Hepatocyte (in vitro differentiated cells): ENCODE results near the gene SLC25A6. TPM values are rescaled to one million over a fixed set of nuclear protein-coding genes. Genes with fewer than 3 reads are reported as not detected.
A peak's percentile ranks its signal among the peaks of the same experiment; 100 is the strongest.

Experiments
- DNase-seq: peaks from one replicate; pipeline ENCODE4 v3.0.0-alpha.2; 2016; ENCODE audit warnings: low spot score
- H2AFZ ChIP-seq: fragments of 200-600 bp; sonication (generic); 2 replicates; pipeline ENCODE4 v1.6.0; 2016; ENCODE audit warnings: antibody characterized with exemption, mild to moderate bottlenecking
- H3K27ac ChIP-seq: fragments of 200-600 bp; sonication (generic); 2 replicates; pipeline ENCODE4 v1.5.1; 2016; ENCODE audit warnings: mild to moderate bottlenecking
- H3K27me3 ChIP-seq: fragments of 200-600 bp; sonication (generic); 2 replicates; pipeline ENCODE4 v1.6.1; 2016
- H3K36me3 ChIP-seq: fragments of 200-600 bp; sonication (generic); replicated peaks from 2 replicates; pipeline ENCODE4 v1.5.1; 2016; ENCODE audit warnings: low read depth; ENCODE audit not compliant: insufficient read depth
- H3K4me1 ChIP-seq: fragments of 200-600 bp; sonication (generic); 2 replicates; pipeline ENCODE4 v1.5.1; 2016; ENCODE audit warnings: mild to moderate bottlenecking, moderate library complexity; ENCODE audit not compliant: insufficient read depth
- H3K4me2 ChIP-seq: fragments of 200-600 bp; sonication (generic); 2 replicates; pipeline ENCODE4 v1.6.0; 2016
- H3K4me3 ChIP-seq: fragments of 200-600 bp; sonication (generic); 2 replicates; pipeline ENCODE4 v1.5.1; 2016; ENCODE audit warnings: mild to moderate bottlenecking
- H3K79me2 ChIP-seq: fragments of 200-600 bp; sonication (generic); 2 replicates; pipeline ENCODE4 v1.6.0; 2017; ENCODE audit warnings: mild to moderate bottlenecking
- H3K9me2 ChIP-seq: fragments of 200-600 bp; sonication (generic); replicated peaks from 2 replicates; pipeline ENCODE4 v1.6.0; 2017; ENCODE audit warnings: mild to moderate bottlenecking; ENCODE audit not compliant: insufficient read depth
- H3K9me3 ChIP-seq: fragments of 200-600 bp; sonication (generic); 2 replicates; pipeline ENCODE4 v1.5.1; 2016; ENCODE audit warnings: low read depth, mild to moderate bottlenecking
- H4K20me1 ChIP-seq: fragments of 200-600 bp; sonication (generic); 2 replicates; pipeline ENCODE4 v1.6.0; 2016; ENCODE audit warnings: mild to moderate bottlenecking; ENCODE audit not compliant: insufficient read depth, poor library complexity, severe bottlenecking
- EZH2 ChIP-seq: fragments of 200-600 bp; sonication (generic); IDR thresholded peaks from 2 replicates; pipeline ENCODE4 v1.6.1; 2016; ENCODE audit warnings: antibody characterized with exemption, mild to moderate bottlenecking, borderline replicate concordance
- EZH2phosphoT487 ChIP-seq: fragments of 200-600 bp; sonication (generic); IDR thresholded peaks from one replicate; pipeline ENCODE4 v1.6.1; 2018; ENCODE audit warnings: antibody characterized with exemption, mild to moderate bottlenecking, low read depth, moderate library complexity; ENCODE audit not compliant: unreplicated experiment, severe bottlenecking
- WGBS: methylation state at CpG from one replicate; pipeline ENCODE4 v1.1.6; 2016; ENCODE audit warnings: low lambda C conversion rate; ENCODE audit errors: missing lambda C conversion rate; 5-methylcytosine and 5-hydroxymethylcytosine counted together
- polyA plus RNA-seq: library from polyadenylated mRNA; unstranded; fragments of >200 nt; fragmentation: Nextera tagmentation; extraction: Ambion mirVana; gene quantifications from 2 replicates; pipeline ENCODE4 v1.2.1, GENCODE V29; 2016
- total RNA-seq: library from RNA; depleted of rRNA; stranded (reverse); fragments of >200 nt; gene quantifications from 2 replicates; pipeline ENCODE4 v1.2.3, GENCODE V29; 2014
- TF ChIP-seq, protein P1 (sequence below): fragments of 200-600 bp; sonication (generic); IDR thresholded peaks from 2 replicates; pipeline ENCODE4 v1.5.1; 2016; ENCODE audit warnings: antibody characterized with exemption, mild to moderate bottlenecking; ENCODE audit not compliant: poor library complexity

SLC25A6 gene
- total RNA-seq (359 and 449 TPM in 2 replicates), polyA plus RNA-seq (354 and 364 TPM in 2 replicates)

DNA sequence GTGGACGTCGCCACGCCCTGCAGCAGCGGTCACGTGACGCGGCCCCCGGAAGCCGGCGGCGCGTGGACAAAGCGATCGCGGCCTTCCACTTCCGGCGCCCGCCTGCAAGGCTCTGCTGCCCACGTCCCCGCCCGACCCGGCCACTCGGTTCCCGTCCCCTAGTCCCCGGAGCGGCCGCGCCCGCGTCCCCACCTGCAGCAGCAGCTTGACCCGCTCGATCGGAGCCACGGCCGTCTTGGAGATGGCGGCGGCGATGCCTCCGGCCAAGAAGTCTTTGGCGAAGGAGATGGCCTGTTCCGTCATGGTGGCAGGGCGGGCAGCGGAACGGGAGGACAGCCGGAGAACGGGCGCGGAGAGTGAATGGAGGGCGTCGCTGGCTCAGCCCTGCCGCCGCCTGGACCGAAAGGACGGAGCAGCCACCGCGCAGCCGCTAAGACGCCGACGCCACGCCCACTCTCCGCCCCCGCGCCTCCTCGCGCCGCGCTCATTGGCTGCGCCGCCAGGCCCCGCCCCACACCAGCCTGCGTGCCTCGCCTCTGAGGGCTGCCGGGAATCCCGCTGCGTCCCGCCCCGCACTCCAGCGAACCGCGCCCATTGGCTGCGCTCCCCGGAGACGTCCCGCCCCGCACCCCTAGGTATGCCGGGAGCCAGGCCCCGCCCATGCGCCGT is at the start of gene SLC25A6:
SLC25A6 (minus strand) TSS at position 407 of the 669 bp plus-strand sequence; CDS start at position 303, 104 bp downstream.
- Histone ChIP-seq H3K9me3 (no peaks in the 10 kb centered on the region), H3K27me3 (no peaks in the 10 kb centered on the region), H3K27ac (peak within 1 kb of the TSS; percentile 99), H3K36me3 (no peaks in the 10 kb centered on the region), H4K20me1 (peaks cover 45% of the 10 kb centered on the region), H3K9me2 (no peaks in the 10 kb centered on the region), H3K4me3 (peak within 1 kb of the TSS; percentile 92), H2AFZ (peak within 1 kb of the TSS; percentile 86), H3K4me2 (peak within 1 kb of the TSS; percentile 95), H3K4me1 (peaks cover 15% of the 10 kb centered on the region), H3K79me2 (peaks cover 59% of the 10 kb centered on the region)
- peak; percentile 100 for DNase-seq
- WGBS, result 0% methylated on average over 32 of the region's 90 CpGs
- TF ChIP-seq, protein P1, sequence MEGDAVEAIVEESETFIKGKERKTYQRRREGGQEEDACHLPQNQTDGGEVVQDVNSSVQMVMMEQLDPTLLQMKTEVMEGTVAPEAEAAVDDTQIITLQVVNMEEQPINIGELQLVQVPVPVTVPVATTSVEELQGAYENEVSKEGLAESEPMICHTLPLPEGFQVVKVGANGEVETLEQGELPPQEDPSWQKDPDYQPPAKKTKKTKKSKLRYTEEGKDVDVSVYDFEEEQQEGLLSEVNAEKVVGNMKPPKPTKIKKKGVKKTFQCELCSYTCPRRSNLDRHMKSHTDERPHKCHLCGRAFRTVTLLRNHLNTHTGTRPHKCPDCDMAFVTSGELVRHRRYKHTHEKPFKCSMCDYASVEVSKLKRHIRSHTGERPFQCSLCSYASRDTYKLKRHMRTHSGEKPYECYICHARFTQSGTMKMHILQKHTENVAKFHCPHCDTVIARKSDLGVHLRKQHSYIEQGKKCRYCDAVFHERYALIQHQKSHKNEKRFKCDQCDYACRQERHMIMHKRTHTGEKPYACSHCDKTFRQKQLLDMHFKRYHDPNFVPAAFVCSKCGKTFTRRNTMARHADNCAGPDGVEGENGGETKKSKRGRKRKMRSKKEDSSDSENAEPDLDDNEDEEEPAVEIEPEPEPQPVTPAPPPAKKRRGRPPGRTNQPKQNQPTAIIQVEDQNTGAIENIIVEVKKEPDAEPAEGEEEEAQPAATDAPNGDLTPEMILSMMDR, result no peak
- TF ChIP-seq EZH2, result no peak
- no peak for TF ChIP-seq EZH2phosphoT487

DNA sequence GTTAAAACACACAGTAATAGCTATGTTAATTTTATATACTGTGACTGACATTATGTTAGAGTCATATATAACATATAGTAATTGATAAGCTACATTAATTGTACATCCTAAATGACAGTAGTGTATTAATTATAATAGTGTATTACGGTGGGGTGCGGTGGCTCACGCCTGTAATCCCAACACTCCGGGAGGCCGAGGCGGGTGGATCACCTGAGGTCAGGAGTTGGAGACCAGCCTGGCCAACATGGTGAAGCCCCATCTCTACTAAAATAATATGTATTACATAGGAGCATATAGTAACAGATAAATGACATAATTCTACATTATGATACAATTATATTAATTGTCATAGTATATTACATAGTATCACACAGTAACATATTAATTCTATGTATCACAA is 48.6 kb upstream of the SLC25A6 start:
- no peak overlapping the region for H3K27ac ChIP-seq
- H3K9me2 ChIP-seq, result no peaks in the 10 kb centered on the region
- no peak overlapping the region for H2AFZ ChIP-seq
- no peaks in the 10 kb centered on the region for H3K4me1 ChIP-seq
- no peak overlapping the region for H3K4me3 ChIP-seq
- H3K27me3 ChIP-seq, result no peaks in the 10 kb centered on the region
- H3K36me3 ChIP-seq, result no peaks in the 10 kb centered on the region
- no peaks in the 10 kb centered on the region for H3K9me3 ChIP-seq
- TF ChIP-seq EZH2 (no peak), EZH2phosphoT487 (no peak)
- TF ChIP-seq, protein P1, result no peak
- no peak overlapping the region for H3K4me2 ChIP-seq
- no peaks in the 10 kb centered on the region for H4K20me1 ChIP-seq
- H3K79me2 ChIP-seq, result no peaks in the 10 kb centered on the region
- DNase-seq, result no peak
- 98% methylated on average over 6 of the region's 6 CpGs for WGBS

DNA sequence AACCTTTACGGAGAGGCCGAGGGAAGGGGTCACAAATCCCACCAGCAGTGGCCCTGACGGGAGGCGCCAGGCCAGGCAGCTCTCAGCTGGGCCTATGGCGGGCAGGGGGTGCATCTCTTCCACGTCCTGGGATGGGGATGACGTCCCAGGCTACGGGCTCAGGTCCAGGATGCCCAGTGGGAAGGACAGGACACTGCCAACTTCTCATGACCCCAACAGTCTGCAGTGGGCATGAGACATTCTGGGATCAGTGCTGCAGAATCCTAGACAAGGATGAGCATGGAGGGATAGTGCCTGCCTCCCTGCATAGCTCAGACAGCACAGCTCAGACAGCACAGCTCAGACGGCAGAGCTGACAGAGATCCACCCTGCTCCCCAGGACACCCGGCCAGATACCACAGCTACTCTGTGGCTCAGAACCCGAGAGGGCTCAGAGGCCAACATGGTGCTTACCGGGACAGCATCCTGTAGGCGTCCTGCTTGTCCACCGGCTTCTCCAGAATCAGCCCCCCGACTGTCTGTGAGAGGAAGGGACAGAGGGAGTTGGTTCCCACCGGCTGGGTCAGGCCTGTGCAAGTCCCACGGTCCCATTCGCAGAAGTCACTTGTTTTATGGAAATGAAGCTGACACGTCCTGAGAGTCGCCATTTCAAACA is 43.5 kb upstream of the SLC25A6 start:
- H3K27me3 ChIP-seq, result no peaks in the 10 kb centered on the region
- no peak for DNase-seq
- H3K27ac ChIP-seq, result no peak overlapping the region
- H3K9me3 ChIP-seq, result no peaks in the 10 kb centered on the region
- no peaks in the 10 kb centered on the region for H3K4me1 ChIP-seq
- H3K4me2 ChIP-seq, result no peak overlapping the region
- 94% methylated on average over 20 of the region's 20 CpGs for WGBS
- H3K36me3 ChIP-seq, result no peaks in the 10 kb centered on the region
- H3K4me3 ChIP-seq, result no peak overlapping the region
- H3K9me2 ChIP-seq, result no peaks in the 10 kb centered on the region
- no peaks in the 10 kb centered on the region for H3K79me2 ChIP-seq
- no peak overlapping the region for H2AFZ ChIP-seq
- H4K20me1 ChIP-seq, result no peaks in the 10 kb centered on the region
- TF ChIP-seq EZH2, result no peak
- TF ChIP-seq, protein P1, result no peak
- TF ChIP-seq EZH2phosphoT487, result no peak
